CD4-positive, alpha-beta T cell treated with Interferon gamma for 1 hour (primary cell): Measurements from ENCODE around the gene DAZAP1.
A peak's percentile ranks its signal among the peaks of the same experiment; 100 is the strongest.
"Not testable (repeated sequence)": the region's sequence is repeated elsewhere in the genome, so short reads cannot be mapped to it uniquely, and the experiment has no call there.

ENCODE experiments used
- DNase-seq: peaks from one replicate; pipeline ENCODE4 v3.0.0-alpha.2; 2020

The DAZAP1 gene

GRCh38 chr19:1411255-1412191 is 4.1 kb downstream of the DAZAP1 start:
- DNase-seq: peak; percentile 17

- DNase-seq: no peak
Observed at GRCh38 chr19:1412323-1412923, 5.0 kb downstream of the DAZAP1 start.

- DNase-seq: no peak
Observed at GRCh38 chr19:1412995-1413800, 5.8 kb downstream of the DAZAP1 start.

GRCh38 chr19:1416014-1416841 is 8.8 kb downstream of the DAZAP1 start:
- DNase-seq: no peak

- DNase-seq: no peak
Observed at GRCh38 chr19:1417145-1417544, 9.8 kb downstream of the DAZAP1 start.

- DNase-seq: no peak
Observed at GRCh38 chr19:1417681-1418495, 10.5 kb downstream of the DAZAP1 start.

- DNase-seq: no peak
Observed at GRCh38 chr19:1418496-1418775, 11.1 kb downstream of the DAZAP1 start.

GRCh38 chr19:1418951-1419738 is 11.8 kb downstream of the DAZAP1 start:
- no peak for DNase-seq

GRCh38 chr19:1420085-1420484 is 12.7 kb downstream of the DAZAP1 start:
- not testable (repeated sequence) for DNase-seq

- DNase-seq: no peak
Observed at GRCh38 chr19:1420590-1420989, 13.2 kb downstream of the DAZAP1 start.

GRCh38 chr19:1421218-1421957 is 14.0 kb downstream of the DAZAP1 start:
- no peak for DNase-seq

GRCh38 chr19:1421958-1422305 is 14.5 kb downstream of the DAZAP1 start:
- no peak for DNase-seq

GRCh38 chr19:1422360-1422759 is 15.0 kb downstream of the DAZAP1 start:
- DNase-seq: no peak

- DNase-seq: no peak
Observed at GRCh38 chr19:1422943-1423342, 15.6 kb downstream of the DAZAP1 start.

- no peak for DNase-seq
Observed at GRCh38 chr19:1423436-1424191, 16.2 kb downstream of the DAZAP1 start.

- no peak for DNase-seq
Observed at GRCh38 chr19:1424192-1424955, 17.0 kb downstream of the DAZAP1 start.

GRCh38 chr19:1425102-1425837 is 17.9 kb downstream of the DAZAP1 start:
- no peak for DNase-seq

GRCh38 chr19:1425902-1426301 is 18.5 kb downstream of the DAZAP1 start:
- DNase-seq: no peak
